ENCODE data around the gene CNIH4.

DNA sequence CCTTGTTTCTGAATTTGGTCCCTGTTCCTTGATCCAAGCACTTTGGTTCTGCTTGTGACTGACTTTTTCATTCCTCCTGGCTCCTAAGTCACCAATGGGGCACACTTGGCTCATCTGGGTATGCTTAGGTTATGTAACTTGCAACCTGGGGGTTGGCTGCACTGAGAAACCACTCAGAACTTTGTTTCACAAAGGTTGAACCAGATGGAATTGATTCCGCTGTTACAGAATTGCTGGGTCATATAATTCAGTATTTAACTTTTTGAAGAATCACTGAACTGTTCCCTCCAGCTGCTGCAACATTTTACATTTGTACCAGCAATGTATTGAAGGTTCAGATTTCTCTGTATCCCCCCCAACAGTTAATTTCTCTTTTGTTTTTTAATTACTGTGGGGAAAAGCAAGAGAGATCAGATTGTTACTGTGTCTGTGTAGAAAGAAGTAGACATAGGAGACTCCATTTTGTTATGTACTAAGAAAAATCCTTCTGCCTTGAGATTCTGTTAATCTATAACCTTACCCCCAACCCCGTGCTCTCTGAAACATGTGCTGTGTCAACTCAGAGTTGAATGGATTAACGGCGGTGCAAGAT is 17.1 kb upstream of the CNIH4 start:
- no peak for TF ChIP-seq POLR2A (IDR thresholded peaks at IDR 0.05)
- TF ChIP-seq, protein P1, sequence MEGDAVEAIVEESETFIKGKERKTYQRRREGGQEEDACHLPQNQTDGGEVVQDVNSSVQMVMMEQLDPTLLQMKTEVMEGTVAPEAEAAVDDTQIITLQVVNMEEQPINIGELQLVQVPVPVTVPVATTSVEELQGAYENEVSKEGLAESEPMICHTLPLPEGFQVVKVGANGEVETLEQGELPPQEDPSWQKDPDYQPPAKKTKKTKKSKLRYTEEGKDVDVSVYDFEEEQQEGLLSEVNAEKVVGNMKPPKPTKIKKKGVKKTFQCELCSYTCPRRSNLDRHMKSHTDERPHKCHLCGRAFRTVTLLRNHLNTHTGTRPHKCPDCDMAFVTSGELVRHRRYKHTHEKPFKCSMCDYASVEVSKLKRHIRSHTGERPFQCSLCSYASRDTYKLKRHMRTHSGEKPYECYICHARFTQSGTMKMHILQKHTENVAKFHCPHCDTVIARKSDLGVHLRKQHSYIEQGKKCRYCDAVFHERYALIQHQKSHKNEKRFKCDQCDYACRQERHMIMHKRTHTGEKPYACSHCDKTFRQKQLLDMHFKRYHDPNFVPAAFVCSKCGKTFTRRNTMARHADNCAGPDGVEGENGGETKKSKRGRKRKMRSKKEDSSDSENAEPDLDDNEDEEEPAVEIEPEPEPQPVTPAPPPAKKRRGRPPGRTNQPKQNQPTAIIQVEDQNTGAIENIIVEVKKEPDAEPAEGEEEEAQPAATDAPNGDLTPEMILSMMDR (IDR thresholded peaks at IDR 0.05), result no peak
